Measurements from ENCODE around the gene WTIP. TPM values are rescaled to one million over a fixed set of nuclear protein-coding genes. Genes with fewer than 3 reads are reported as not detected.
"Not testable (repeated sequence)": the region's sequence is repeated elsewhere in the genome, so short reads cannot be mapped to it uniquely, and the experiment has no call there.

WTIP gene
- total RNA-seq, 4 donors from 2014 or later: 0.49 to 9.3 (median 2.4) TPM

DNA sequence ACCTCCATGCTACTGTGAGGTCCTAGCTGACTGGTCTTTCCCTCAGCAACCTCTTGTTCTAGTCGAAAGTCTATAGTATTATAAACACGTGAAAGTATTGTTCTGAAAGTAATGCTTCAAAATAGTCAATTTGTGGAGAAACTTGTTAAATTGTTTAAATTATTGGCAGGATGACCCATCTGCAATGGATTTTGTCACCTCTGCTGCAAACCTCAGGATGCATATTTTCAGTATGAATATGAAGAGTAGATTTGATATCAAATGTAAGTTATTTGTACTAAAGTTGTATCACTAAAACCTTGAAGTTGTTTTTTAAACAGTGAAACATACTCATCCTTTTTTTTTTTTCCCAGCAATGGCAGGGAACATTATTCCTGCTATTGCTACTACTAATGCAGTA is 27.5 kb upstream of the WTIP start:
- peaks cover 11 to 99% (median 25%) of the 10 kb centered on the region in 3 donors for H3K36me3 ChIP-seq
- TF ChIP-seq, protein P1, sequence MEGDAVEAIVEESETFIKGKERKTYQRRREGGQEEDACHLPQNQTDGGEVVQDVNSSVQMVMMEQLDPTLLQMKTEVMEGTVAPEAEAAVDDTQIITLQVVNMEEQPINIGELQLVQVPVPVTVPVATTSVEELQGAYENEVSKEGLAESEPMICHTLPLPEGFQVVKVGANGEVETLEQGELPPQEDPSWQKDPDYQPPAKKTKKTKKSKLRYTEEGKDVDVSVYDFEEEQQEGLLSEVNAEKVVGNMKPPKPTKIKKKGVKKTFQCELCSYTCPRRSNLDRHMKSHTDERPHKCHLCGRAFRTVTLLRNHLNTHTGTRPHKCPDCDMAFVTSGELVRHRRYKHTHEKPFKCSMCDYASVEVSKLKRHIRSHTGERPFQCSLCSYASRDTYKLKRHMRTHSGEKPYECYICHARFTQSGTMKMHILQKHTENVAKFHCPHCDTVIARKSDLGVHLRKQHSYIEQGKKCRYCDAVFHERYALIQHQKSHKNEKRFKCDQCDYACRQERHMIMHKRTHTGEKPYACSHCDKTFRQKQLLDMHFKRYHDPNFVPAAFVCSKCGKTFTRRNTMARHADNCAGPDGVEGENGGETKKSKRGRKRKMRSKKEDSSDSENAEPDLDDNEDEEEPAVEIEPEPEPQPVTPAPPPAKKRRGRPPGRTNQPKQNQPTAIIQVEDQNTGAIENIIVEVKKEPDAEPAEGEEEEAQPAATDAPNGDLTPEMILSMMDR (IDR thresholded peaks at IDR 0.05): no peak
- TF ChIP-seq POLR2A (IDR thresholded peaks at IDR 0.05): no peak
- H3K9me3 ChIP-seq: no peaks in the 10 kb centered on the region
- WGBS, 2 donors: 75 to 93% methylated on average over 2 of the region's 2 CpGs
- intact Hi-C loops (cut with DNase I): no loop called here
- DNase-seq: no peak
- H3K27ac ChIP-seq: no peak overlapping the region
- H3K4me1 ChIP-seq: peaks cover 0 to 5% (median 0%) of the 10 kb centered on the region in 3 donors
- no peak overlapping the region for H3K4me3 ChIP-seq
- H3K27me3 ChIP-seq: no peaks in the 10 kb centered on the region

DNA sequence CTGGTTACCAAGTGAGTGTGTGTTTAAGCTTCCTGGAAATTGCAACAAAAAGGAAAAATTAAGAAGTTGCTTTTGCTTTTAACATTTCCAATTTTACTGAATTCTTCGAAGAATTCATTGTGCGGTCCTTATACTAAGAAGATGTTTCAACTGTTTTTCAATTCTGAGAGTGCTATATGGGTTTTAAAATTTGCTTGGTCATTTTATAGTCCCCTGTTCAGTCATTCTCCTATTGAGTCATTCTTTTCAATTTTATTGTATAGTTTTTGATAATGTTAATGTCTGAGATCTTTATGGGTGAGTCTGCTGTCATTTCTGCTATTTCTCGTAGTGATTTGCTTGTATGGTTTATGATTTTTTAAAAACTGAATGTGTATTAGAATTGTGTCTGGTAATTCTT is 26.9 kb upstream of the WTIP start:
- intact Hi-C loops (cut with DNase I): no loop called here
- TF ChIP-seq POLR2A (IDR thresholded peaks at IDR 0.05): no peak
- TF ChIP-seq, protein P1 (IDR thresholded peaks at IDR 0.05): no peak
- peaks cover 0 to 11% (median 5%) of the 10 kb centered on the region in 3 donors for H3K4me1 ChIP-seq
- peaks cover 14 to 99% (median 27%) of the 10 kb centered on the region in 3 donors for H3K36me3 ChIP-seq
- no peaks in the 10 kb centered on the region for H3K27me3 ChIP-seq
- no peak overlapping the region for H3K4me3 ChIP-seq
- no peak overlapping the region for H3K27ac ChIP-seq
- no peaks in the 10 kb centered on the region for H3K9me3 ChIP-seq
- DNase-seq: no peak
- WGBS, 2 donors: 89 to 91% methylated on average over 3 of the region's 3 CpGs

- intact Hi-C loops (cut with DNase I); H3K27ac ChIP-seq; DNase-seq; H3K4me3 ChIP-seq; H3K27me3 ChIP-seq; H3K9me3 ChIP-seq: not testable (repeated sequence)
- Histone ChIP-seq H3K36me3 (peaks cover 14 to 99% (median 32%) of the 10 kb centered on the region in 3 donors), H3K4me1 (peaks cover 0 to 23% (median 6%) of the 10 kb centered on the region in 3 donors)
- WGBS, 2 donors: 92 to 93% methylated on average over 15 to 17 of the region's 17 CpGs
Measured at GRCh38 chr19:34455783-34456480, 25.6 kb upstream of the WTIP start.

GRCh38 chr19:34457446-34457845 is 24.1 kb upstream of the WTIP start:
- Histone ChIP-seq H3K4me3 (no peak overlapping the region), H3K9me3 (no peaks in the 10 kb centered on the region), H3K27ac (no peak overlapping the region), H3K4me1 (peaks cover 0 to 28% (median 6%) of the 10 kb centered on the region in 3 donors), H3K27me3 (no peaks in the 10 kb centered on the region), H3K36me3 (peaks cover 10 to 99% (median 47%) of the 10 kb centered on the region in 3 donors)
- TF ChIP-seq POLR2A (IDR thresholded peaks at IDR 0.05): no peak
- TF ChIP-seq, protein P1 (IDR thresholded peaks at IDR 0.05): no peak
- 81% methylated on average over 4 of the region's 4 CpGs for WGBS, 2 donors
- DNase-seq: no peak
- intact Hi-C loops (cut with DNase I): no loop called here

GRCh38 chr19:34458677-34459076 is 22.9 kb upstream of the WTIP start:
- Histone ChIP-seq H3K4me3 (no peak overlapping the region), H3K9me3 (no peaks in the 10 kb centered on the region), H3K36me3 (peaks cover 10 to 99% (median 48%) of the 10 kb centered on the region in 3 donors), H3K4me1 (peaks cover 0 to 28% (median 6%) of the 10 kb centered on the region in 3 donors), H3K27me3 (no peaks in the 10 kb centered on the region), H3K27ac (no peak overlapping the region)
- TF ChIP-seq, protein P1 (IDR thresholded peaks at IDR 0.05): no peak
- TF ChIP-seq POLR2A (IDR thresholded peaks at IDR 0.05): no peak
- intact Hi-C loops (cut with DNase I): no loop called here
- no peak for DNase-seq
- 91 to 93% methylated on average over 5 of the region's 5 CpGs for WGBS, 2 donors
